Neural cell (in vitro differentiated cells): ENCODE measurements around the gene IPP. TPM values are rescaled to one million over a fixed set of nuclear protein-coding genes. Genes with fewer than 3 reads are reported as not detected.

Source experiments
- H2AFZ ChIP-seq: fragments of 200-600, 300-800 bp; sonication (generic), shearing (Covaris generic); 2 replicates; pipeline ENCODE4 v1.6.0; 2014; ENCODE audit warnings: low read depth, mild to moderate bottlenecking, antibody characterized with exemption, low read length, moderate library complexity
- H3F3A ChIP-seq: fragments of 200-600 bp; shearing (Covaris generic); 2 replicates; pipeline ENCODE4 v1.6.1; 2016; ENCODE audit warnings: mild to moderate bottlenecking, moderate library complexity, mixed read lengths, antibody characterized with exemption, low read length; ENCODE audit not compliant: insufficient read depth, poor library complexity, severe bottlenecking
- H3K27ac ChIP-seq: fragments of 200-600, 300-800 bp; sonication (generic), shearing (Covaris generic); 2 replicates; pipeline ENCODE4 v1.5.1; 2014; ENCODE audit warnings: mild to moderate bottlenecking, low read length, moderate library complexity
- H3K27me3 ChIP-seq: fragments of 300-800, 200-600 bp; sonication (generic), shearing (Covaris generic); 2 replicates; pipeline ENCODE4 v1.6.0; 2014; ENCODE audit warnings: mild to moderate bottlenecking, low read depth, low read length, moderate library complexity; ENCODE audit not compliant: insufficient read depth
- H3K36me3 ChIP-seq: fragments of 300-800, 200-600 bp; sonication (generic), shearing (Covaris generic); 2 replicates; pipeline ENCODE4 v1.5.1; 2014; ENCODE audit warnings: mild to moderate bottlenecking, antibody characterized with exemption, low read length, moderate library complexity; ENCODE audit not compliant: insufficient read depth
- H3K4me2 ChIP-seq: fragments of 300-800, 200-600 bp; sonication (generic), shearing (Covaris generic); 2 replicates; pipeline ENCODE4 v1.6.0; 2014; ENCODE audit warnings: mild to moderate bottlenecking, low read length
- H3K4me3 ChIP-seq: fragments of 300-800, 200-600 bp; sonication (generic), shearing (Covaris generic); 2 replicates; pipeline ENCODE4 v1.5.1; 2014; ENCODE audit warnings: mild to moderate bottlenecking, low read length, moderate library complexity
- H3K79me2 ChIP-seq: fragments of 200-600 bp; shearing (Covaris generic); replicated peaks from 2 replicates; pipeline ENCODE4 v1.6.0; 2014; ENCODE audit warnings: mild to moderate bottlenecking, low read length, moderate library complexity; ENCODE audit not compliant: insufficient read depth
- H3K9ac ChIP-seq: fragments of 300-800, 200-600 bp; sonication (generic), shearing (Covaris generic); 2 replicates; pipeline ENCODE4 v1.6.1; 2016; ENCODE audit warnings: mild to moderate bottlenecking, low read length, mixed read lengths
- H3K9me2 ChIP-seq: fragments of 200-600 bp; shearing (Covaris generic); 2 replicates; pipeline ENCODE4 v1.6.1; 2016; ENCODE audit warnings: mild to moderate bottlenecking, low read length, mixed read lengths; ENCODE audit not compliant: insufficient read depth
- H3K9me3 ChIP-seq: fragments of 200-600, 300-800 bp; sonication (generic), shearing (Covaris generic); 2 replicates; pipeline ENCODE4 v1.6.1; 2016; ENCODE audit warnings: mild to moderate bottlenecking, mixed run types, low read length, moderate library complexity, mixed read lengths
- H4K20me1 ChIP-seq: fragments of 200-600 bp; shearing (Covaris generic); 2 replicates; pipeline ENCODE4 v1.6.1; 2016; ENCODE audit warnings: mild to moderate bottlenecking, mixed run types; ENCODE audit not compliant: insufficient read depth
- EP300 ChIP-seq: fragments of 450-650 bp; conservative IDR thresholded peaks from 2 replicates; pipeline ENCODE4 v1.6.1; 2014; ENCODE audit warnings: antibody characterized with exemption, mild to moderate bottlenecking, moderate library complexity; ENCODE audit not compliant: poor library complexity, severe bottlenecking
- EZH2 ChIP-seq: fragments of 200-600, 300-800 bp; shearing (Covaris generic), sonication (generic); IDR thresholded peaks from 2 replicates; pipeline ENCODE4 v1.6.1; 2014; ENCODE audit warnings: antibody characterized with exemption, low read length, borderline replicate concordance, mild to moderate bottlenecking; ENCODE audit not compliant: insufficient read depth, poor library complexity, severe bottlenecking
- MXI1 ChIP-seq: fragments of 450-650 bp; conservative IDR thresholded peaks from 2 replicates; pipeline ENCODE4 v1.6.1; 2014; ENCODE audit warnings: antibody characterized with exemption, mild to moderate bottlenecking; ENCODE audit not compliant: poor library complexity, severe bottlenecking
- POLR2AphosphoS5 ChIP-seq: IDR thresholded peaks from 2 replicates; pipeline ENCODE4 v1.6.1; 2012
- RAD21 ChIP-seq: fragments of 450-650 bp; conservative IDR thresholded peaks from 2 replicates; pipeline ENCODE4 v1.6.1; 2014; ENCODE audit warnings: antibody characterized with exemption, mild to moderate bottlenecking, moderate library complexity
- SMC3 ChIP-seq: fragments of 450-650 bp; conservative IDR thresholded peaks from 2 replicates; pipeline ENCODE4 v1.6.1; 2014; ENCODE audit warnings: antibody characterized with exemption, mild to moderate bottlenecking, moderate library complexity; ENCODE audit not compliant: poor library complexity
- TAF1 ChIP-seq: IDR thresholded peaks from 2 replicates; pipeline ENCODE4 v1.6.1; 2012; ENCODE audit warnings: low read depth
- polyA plus RNA-seq: library from polyadenylated mRNA; depleted of rRNA; stranded (reverse); fragments of >200 nt; gene quantifications from 2 replicates; pipeline ENCODE4 v1.2.3, GENCODE V29; 2014
- TF ChIP-seq, protein P1 (sequence below): fragments of 450-650 bp; IDR thresholded peaks from 2 replicates; pipeline ENCODE4 v1.5.1; 2014; ENCODE audit warnings: antibody characterized with exemption, mild to moderate bottlenecking, moderate library complexity; ENCODE audit not compliant: poor library complexity, severe bottlenecking
- TF ChIP-seq, protein P2 (sequence below): IDR thresholded peaks from 2 replicates; pipeline ENCODE4 v1.6.1; 2012; ENCODE audit warnings: borderline replicate concordance

The IPP gene
- polyA plus RNA-seq, 1 donor from 2014 or later: 8.3 TPM

- H3K4me2 ChIP-seq: no peak overlapping the region
- no peak overlapping the region for H3K9ac ChIP-seq
- H3K9me2 ChIP-seq: no peaks in the 10 kb centered on the region
- no peaks in the 10 kb centered on the region for H3F3A ChIP-seq
- H3K27me3 ChIP-seq: no peaks in the 10 kb centered on the region
- no peak overlapping the region for H3K27ac ChIP-seq
- H3K9me3 ChIP-seq: no peaks in the 10 kb centered on the region
- H2AFZ ChIP-seq: no peak overlapping the region
- H4K20me1 ChIP-seq: no peaks in the 10 kb centered on the region
- H3K79me2 ChIP-seq: peaks cover 32% of the 10 kb centered on the region
- H3K36me3 ChIP-seq: peaks cover 1% of the 10 kb centered on the region
- TF ChIP-seq TAF1: no peak
- TF ChIP-seq SMC3: no peak
- no peak for TF ChIP-seq RAD21
- no peak for TF ChIP-seq EZH2
- no peak for TF ChIP-seq EP300
- TF ChIP-seq, protein P1, sequence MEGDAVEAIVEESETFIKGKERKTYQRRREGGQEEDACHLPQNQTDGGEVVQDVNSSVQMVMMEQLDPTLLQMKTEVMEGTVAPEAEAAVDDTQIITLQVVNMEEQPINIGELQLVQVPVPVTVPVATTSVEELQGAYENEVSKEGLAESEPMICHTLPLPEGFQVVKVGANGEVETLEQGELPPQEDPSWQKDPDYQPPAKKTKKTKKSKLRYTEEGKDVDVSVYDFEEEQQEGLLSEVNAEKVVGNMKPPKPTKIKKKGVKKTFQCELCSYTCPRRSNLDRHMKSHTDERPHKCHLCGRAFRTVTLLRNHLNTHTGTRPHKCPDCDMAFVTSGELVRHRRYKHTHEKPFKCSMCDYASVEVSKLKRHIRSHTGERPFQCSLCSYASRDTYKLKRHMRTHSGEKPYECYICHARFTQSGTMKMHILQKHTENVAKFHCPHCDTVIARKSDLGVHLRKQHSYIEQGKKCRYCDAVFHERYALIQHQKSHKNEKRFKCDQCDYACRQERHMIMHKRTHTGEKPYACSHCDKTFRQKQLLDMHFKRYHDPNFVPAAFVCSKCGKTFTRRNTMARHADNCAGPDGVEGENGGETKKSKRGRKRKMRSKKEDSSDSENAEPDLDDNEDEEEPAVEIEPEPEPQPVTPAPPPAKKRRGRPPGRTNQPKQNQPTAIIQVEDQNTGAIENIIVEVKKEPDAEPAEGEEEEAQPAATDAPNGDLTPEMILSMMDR: no peak
- no peak for TF ChIP-seq MXI1
- no peak for TF ChIP-seq POLR2AphosphoS5
- TF ChIP-seq, protein P2, sequence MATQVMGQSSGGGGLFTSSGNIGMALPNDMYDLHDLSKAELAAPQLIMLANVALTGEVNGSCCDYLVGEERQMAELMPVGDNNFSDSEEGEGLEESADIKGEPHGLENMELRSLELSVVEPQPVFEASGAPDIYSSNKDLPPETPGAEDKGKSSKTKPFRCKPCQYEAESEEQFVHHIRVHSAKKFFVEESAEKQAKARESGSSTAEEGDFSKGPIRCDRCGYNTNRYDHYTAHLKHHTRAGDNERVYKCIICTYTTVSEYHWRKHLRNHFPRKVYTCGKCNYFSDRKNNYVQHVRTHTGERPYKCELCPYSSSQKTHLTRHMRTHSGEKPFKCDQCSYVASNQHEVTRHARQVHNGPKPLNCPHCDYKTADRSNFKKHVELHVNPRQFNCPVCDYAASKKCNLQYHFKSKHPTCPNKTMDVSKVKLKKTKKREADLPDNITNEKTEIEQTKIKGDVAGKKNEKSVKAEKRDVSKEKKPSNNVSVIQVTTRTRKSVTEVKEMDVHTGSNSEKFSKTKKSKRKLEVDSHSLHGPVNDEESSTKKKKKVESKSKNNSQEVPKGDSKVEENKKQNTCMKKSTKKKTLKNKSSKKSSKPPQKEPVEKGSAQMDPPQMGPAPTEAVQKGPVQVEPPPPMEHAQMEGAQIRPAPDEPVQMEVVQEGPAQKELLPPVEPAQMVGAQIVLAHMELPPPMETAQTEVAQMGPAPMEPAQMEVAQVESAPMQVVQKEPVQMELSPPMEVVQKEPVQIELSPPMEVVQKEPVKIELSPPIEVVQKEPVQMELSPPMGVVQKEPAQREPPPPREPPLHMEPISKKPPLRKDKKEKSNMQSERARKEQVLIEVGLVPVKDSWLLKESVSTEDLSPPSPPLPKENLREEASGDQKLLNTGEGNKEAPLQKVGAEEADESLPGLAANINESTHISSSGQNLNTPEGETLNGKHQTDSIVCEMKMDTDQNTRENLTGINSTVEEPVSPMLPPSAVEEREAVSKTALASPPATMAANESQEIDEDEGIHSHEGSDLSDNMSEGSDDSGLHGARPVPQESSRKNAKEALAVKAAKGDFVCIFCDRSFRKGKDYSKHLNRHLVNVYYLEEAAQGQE: no peak
- no peak overlapping the region for H3K4me3 ChIP-seq
Measured at GRCh38 chr1:45660336-45660735, 90.1 kb downstream of the IPP start.

DNA sequence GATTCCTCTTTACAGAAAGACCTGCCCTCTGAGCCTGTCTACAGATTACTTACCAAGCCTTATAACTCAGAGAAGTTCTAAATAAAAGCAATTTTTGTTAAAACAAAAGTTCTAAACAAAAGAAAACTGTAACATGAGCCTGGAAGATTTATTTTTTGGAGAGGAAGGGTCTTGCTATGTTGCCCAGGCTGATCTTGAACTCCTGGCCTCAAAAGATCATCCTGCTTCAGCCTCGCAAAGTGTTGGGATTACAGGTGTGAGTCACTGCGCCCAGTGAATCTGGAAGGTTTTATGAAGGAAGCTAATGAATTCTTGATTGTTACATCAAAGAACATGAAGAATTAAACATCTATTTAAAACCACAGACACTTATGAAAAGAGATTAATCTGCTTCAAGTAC lies 91.2 kb downstream of the IPP start:
- H3K36me3 ChIP-seq: peaks cover 12% of the 10 kb centered on the region
- H3K4me3 ChIP-seq: no peak overlapping the region
- H3K9ac ChIP-seq: no peak overlapping the region
- no peaks in the 10 kb centered on the region for H3K9me2 ChIP-seq
- peaks cover 24% of the 10 kb centered on the region for H3K79me2 ChIP-seq
- H3K27me3 ChIP-seq: no peaks in the 10 kb centered on the region
- no peak overlapping the region for H3K27ac ChIP-seq
- no peaks in the 10 kb centered on the region for H3K9me3 ChIP-seq
- H4K20me1 ChIP-seq: no peaks in the 10 kb centered on the region
- no peaks in the 10 kb centered on the region for H3F3A ChIP-seq
- no peak overlapping the region for H3K4me2 ChIP-seq
- H2AFZ ChIP-seq: no peak overlapping the region
- TF ChIP-seq, protein P2: no peak
- TF ChIP-seq TAF1: no peak
- TF ChIP-seq, protein P1: no peak
- no peak for TF ChIP-seq EZH2
- no peak for TF ChIP-seq EP300
- TF ChIP-seq POLR2AphosphoS5: no peak
- no peak for TF ChIP-seq MXI1
- no peak for TF ChIP-seq RAD21
- TF ChIP-seq SMC3: no peak
